HK-2 (cell line): ENCODE data around the gene PCK2.

Experiments
- DNase-seq: peaks from one replicate; pipeline ENCODE4 v3.0.0-alpha.2; 2018; ENCODE audit not compliant: unreplicated experiment

Gene PCK2

GRCh38 chr14:24060984-24061913 is 32.9 kb upstream of the PCK2 start:
- DNase-seq: no peak

GRCh38 chr14:24062216-24062980 is 31.7 kb upstream of the PCK2 start:
- no peak for DNase-seq

- no peak for DNase-seq
Observed at GRCh38 chr14:24063263-24063836, 30.8 kb upstream of the PCK2 start.

DNA sequence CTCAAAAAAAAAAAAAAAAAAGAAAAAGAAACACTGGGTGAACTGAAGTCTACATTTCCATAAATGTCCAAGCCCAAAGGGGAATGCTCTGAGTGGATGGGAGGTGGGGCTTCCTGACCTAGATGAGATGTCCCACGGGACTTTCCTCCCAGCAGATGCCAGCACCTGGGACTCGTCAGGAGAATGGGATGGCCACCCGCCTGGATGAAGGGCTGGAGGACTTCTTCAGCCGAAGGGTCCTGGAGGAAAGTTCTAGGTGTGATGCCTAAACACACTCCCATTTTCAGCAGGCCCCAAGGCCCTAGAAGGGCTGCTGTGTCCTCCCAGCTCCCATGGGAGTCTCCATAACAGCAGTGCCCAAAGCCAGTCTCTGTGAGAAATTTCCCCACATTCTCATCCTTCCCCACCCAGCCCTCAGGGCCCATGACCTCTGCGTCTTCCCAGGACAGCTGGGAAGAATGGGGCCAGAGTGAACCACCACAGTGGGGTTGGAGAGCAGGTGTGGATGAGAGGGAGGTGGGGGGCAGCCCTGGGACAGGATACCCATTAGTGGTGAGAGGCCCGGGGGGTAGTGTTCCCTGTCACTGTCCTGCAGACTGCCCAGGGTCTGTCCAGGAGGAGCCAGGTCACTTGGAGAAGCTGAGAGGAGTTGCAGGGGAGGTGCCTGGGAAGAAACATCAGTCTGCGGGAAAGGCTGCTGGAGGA is 29.9 kb upstream of the PCK2 start:
- no peak for DNase-seq

- no peak for DNase-seq
Observed at GRCh38 chr14:24064856-24065255, 29.3 kb upstream of the PCK2 start.

GRCh38 chr14:24065408-24065807 is 28.7 kb upstream of the PCK2 start:
- no peak for DNase-seq

DNA sequence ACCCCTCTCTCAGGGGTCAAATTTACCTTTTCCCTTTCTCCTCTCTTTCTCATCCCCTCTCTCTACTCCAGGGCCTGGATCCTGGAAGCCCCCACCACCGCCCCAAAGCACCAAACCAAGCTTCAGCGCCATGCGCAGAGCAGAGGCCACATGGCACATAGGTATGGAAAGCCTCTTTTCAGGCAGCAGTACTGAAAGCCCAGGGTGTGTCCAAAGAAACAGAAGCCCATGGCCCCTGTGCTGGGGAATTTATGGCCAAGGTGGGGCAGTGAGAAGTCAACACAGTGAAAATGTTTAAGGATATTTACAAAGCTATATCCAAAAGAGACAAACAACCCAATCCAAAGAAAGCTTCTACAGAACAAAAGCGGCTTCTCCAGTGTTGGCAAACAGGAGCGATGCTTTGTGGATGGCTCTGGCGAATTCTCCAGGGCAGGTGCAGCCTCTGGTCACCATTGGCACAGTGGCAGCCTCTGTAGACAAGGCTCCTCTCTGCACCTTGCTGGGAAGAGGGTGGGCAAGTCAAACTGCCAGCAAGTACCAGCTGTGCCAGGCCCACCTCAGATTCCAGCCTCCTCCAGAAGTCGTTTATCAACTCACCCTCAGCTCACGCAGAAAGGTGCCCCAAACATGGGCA is 27.5 kb upstream of the PCK2 start:
- DNase-seq: no peak

GRCh38 chr14:24067133-24068082 is 26.7 kb upstream of the PCK2 start:
- DNase-seq: no peak

DNA sequence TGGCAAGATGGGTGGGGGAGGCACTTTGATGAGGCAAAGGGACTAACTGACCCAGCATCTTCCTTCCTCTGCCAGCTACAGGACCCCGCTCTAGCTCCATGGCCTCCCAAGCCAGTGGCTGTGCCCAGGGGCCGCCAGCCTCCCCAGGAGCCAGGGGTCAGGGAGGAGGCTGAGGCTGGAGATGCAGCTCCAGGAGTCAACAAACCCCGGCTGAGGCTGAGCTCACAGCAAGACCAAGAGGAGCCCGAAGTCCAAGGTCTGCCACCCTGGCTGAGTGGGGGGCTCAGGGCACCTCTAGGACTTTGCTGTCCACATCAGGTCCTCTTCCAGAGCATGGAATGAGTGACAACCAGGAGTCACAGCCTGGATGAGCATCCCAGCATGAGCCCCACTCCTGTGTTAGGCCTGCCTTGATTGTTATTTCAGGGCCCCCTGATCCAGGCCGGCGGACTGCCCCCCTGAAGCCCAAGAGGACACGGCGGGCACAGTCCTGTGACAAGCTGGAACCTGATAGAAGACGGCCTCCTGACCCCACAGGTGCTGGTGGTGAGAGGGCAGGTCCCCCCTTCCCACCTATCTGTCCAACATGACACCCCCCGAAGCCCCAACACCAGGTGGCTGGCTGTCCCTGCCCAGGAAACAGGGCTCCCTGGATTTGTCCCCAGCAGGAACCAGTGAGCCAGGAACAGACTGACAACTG is 25.2 kb upstream of the PCK2 start:
- no peak for DNase-seq

DNA sequence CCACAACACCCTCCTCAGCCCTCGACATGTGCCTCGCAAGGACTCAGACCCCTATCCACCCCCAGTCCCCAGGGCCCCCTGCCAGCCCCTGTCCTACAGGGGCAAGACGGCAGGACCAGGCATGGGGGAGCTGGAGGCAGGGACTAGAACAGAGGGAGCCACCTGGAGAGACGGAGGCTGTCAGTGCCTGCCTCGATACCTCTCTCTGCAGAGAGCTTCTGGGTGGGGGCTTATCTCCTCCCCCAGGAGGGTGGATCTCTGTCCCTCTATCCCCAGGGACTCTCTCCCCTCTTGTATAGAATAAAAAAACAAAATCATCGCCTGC is 24.7 kb upstream of the PCK2 start:
- DNase-seq: no peak

GRCh38 chr14:24070285-24071143 is 23.6 kb upstream of the PCK2 start:
- DNase-seq: no peak

DNA sequence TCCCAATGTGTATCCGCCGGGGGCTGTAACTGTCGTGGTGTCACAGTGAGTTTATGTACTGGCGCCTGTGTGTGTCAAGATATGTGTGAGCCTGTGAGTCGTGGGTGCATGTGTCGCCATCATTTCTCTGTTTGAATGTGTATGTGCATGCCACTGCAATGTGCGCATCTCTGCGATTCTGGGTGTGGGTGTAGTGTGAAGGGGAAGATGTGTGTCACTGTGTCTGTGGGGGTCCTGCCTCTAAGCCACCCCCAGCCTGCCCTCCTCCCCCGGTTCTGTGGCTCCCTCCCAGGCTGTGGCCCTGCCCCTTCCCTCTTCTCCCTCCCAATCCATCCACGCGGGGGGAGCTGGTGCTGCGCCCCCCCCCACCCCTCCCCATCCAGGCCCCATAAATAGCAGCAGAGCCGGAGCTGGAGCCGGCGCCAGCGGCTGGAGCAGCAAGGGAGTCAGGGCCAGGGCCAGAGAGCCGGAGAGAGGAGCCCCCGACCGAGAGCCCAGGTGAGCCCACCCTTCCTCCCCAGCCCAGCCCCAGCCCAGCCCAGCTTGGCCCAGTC is 22.9 kb upstream of the PCK2 start, which contains the start of gene CPNE6:
TSS of gene CPNE6 (plus strand) at position 419 of the 554 bp plus-strand sequence. CDS start 1,375 bp downstream, outside the sequence.
- no peak for DNase-seq

GRCh38 chr14:24071836-24072430 is 22.2 kb upstream of the PCK2 start:
- no peak for DNase-seq

DNA sequence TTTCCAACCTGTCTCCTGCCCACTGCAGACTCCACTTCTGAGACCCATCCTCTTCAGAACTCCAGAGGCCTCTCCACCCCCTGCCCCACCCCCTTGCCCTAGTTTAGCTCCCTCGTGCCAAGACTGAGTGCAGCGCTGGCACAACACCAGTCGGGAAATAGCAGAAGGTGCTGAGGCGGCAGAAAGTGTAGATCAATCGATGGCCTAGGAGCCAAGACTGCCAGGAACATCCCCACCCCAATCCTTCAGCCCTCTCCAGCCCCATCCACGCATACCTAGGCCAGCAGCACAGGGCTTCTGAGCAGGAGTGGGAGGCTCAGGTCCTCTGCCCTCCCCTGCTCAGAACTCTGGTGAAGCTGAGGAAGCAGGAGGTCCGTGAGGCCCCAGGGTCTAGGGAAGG is 21.7 kb upstream of the PCK2 start:
- no peak for DNase-seq

GRCh38 chr14:24072881-24073877 is 20.9 kb upstream of the PCK2 start:
- no peak for DNase-seq

GRCh38 chr14:24074625-24075484 is 19.3 kb upstream of the PCK2 start:
- DNase-seq: no peak
